ENCODE results near the gene INCENP.

INCENP gene

DNA sequence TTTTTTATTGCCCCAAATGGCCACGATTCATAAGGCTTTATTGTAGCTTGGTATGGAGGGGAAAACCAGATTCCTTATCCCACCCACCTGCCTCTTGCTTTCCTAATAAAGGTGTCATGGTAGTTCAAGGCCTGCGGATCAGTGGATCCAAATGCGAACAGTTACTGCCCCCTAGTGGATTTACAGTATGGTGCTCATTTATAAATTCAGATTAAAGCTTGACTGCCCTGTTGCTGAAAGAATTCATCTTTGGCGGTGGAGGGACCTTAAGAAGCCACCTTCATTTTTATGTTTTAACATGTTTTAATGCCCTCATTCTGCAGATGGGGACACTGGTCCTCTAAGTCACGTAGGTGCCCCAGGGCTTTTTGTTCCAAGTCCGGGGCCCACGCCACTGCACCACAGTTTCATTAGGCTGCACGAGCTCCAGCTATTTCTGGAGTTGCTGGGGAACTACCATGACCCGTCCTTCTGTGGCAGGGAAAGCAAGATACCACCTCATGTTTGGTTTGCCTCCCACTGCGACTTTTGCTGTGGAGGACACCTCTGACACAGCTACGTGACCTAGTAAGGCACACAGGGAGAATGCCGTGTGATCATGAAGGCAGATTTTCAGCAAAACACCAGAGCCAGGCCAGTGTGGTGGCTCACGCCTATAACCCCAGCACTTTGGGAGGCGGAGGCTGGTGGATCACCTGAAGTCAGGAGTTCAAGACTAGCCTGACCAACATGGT lies 15.6 kb upstream of the INCENP start:
- CTCF ChIA-PET = interaction anchor here (0.5 to 5.6 kb wide), 57 partner anchors 9 to 1204 kb away, joined by 3 to 108 read pairs (median 4); partner anchors contain the start of genes BEST1, FADS2, FEN1 and FTH1
- POLR2A ChIA-PET = interaction anchor here (0.7 kb wide), 1 partner anchor 273 kb away, joined by 4 read pairs; no protein-coding TSS in a partner anchor

DNA sequence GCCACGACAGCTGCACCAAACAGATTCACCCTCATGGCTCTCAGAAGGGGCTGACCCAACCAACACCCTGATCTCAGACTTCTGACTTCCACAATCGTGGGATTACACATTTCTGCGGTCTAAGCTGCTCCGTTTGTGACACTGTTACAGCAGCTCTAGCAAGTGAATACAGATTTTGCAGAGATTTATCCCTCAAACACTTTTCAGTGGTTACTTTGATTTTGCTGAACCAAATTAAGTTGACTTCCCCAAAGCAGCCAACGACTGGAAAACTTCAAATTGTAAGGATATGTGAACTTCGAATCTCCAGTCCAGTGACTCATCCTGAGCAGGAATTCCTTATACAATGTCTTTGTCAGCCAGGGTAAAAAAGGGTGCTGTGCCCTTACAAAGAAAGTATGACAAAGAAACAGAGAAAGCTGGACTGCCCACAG lies 14.8 kb upstream of the INCENP start:
- CTCF ChIA-PET = interaction anchor here (0.7 to 5.6 kb wide), 24 partner anchors 9 to 406 kb away, joined by 3 to 108 read pairs (median 9); partner anchors contain the start of genes BEST1 and FTH1
- H3K9me3 ChIP-seq (ENCODE audit: control insufficient read depth, insufficient read depth, low read depth, low read length) = no peaks in the 10 kb centered on the region
- POLR2A ChIA-PET = no interaction called here
- H3K36me3 ChIP-seq (ENCODE audit: control insufficient read depth in 2 of 2, insufficient read depth in 1 of 2, low read length in 2 of 2) = no peaks in the 10 kb centered on the region
- TF ChIP-seq ZSCAN16 (tag by site-specific recombination; IDR thresholded peaks at IDR 0.05) (no peak), YY1 (tag by site-specific recombination; IDR thresholded peaks at IDR 0.05) (no peak), ZNF571 (tag by site-specific recombination; IDR thresholded peaks at IDR 0.05) (no peak), GFI1B (tag by site-specific recombination; IDR thresholded peaks at IDR 0.05) (no peak)
- H3K4me3 ChIP-seq (ENCODE audit: low read depth, low read length) = no peak overlapping the region
- H3K27ac ChIP-seq (ENCODE audit: extremely low read depth, low read depth, low read length) = no peak overlapping the region
- no peaks in the 10 kb centered on the region for H3K4me1 ChIP-seq (ENCODE audit: control insufficient read depth, insufficient read depth, low read length)

More for the DNA sequence above, 15.6 kb upstream of the INCENP start:
- TF ChIP-seq ZNF624 (tag by site-specific recombination; IDR thresholded peaks at IDR 0.05) (no peak), ZNF324 (tag by site-specific recombination; IDR thresholded peaks at IDR 0.05) (no peak), IKZF3 (tag by site-specific recombination; IDR thresholded peaks at IDR 0.05) (0 out of 2 replicates have a peak, but pooled peaks have one; percentile 23), ZNF549 (tag by site-specific recombination; IDR thresholded peaks at IDR 0.05) (peak; percentile 85), SCRT2 (tag by site-specific recombination; IDR thresholded peaks at IDR 0.05) (peak; percentile 74), GLIS1 (tag by site-specific recombination; IDR thresholded peaks at IDR 0.05) (peak; percentile 57), ZNF654 (tag by site-specific recombination; IDR thresholded peaks at IDR 0.05; ENCODE audit: low read depth) (peak; percentile 90), ZFHX2 (tag by site-specific recombination; conservative IDR thresholded peaks at IDR 0.05) (0 out of 2 replicates have a peak, but pooled peaks have one; percentile 17)
- TF ChIP-seq, protein P1, sequence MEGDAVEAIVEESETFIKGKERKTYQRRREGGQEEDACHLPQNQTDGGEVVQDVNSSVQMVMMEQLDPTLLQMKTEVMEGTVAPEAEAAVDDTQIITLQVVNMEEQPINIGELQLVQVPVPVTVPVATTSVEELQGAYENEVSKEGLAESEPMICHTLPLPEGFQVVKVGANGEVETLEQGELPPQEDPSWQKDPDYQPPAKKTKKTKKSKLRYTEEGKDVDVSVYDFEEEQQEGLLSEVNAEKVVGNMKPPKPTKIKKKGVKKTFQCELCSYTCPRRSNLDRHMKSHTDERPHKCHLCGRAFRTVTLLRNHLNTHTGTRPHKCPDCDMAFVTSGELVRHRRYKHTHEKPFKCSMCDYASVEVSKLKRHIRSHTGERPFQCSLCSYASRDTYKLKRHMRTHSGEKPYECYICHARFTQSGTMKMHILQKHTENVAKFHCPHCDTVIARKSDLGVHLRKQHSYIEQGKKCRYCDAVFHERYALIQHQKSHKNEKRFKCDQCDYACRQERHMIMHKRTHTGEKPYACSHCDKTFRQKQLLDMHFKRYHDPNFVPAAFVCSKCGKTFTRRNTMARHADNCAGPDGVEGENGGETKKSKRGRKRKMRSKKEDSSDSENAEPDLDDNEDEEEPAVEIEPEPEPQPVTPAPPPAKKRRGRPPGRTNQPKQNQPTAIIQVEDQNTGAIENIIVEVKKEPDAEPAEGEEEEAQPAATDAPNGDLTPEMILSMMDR (tag by site-specific recombination; IDR thresholded peaks at IDR 0.05) = peak; percentile 27; the same call in 1 of the 2 replicates
- no peak overlapping the region for H3K27ac ChIP-seq (ENCODE audit: extremely low read depth, low read depth, low read length)
- no peak overlapping the region for H3K4me3 ChIP-seq (ENCODE audit: low read depth, low read length)
- H3K36me3 ChIP-seq (ENCODE audit: control insufficient read depth in 2 of 2, insufficient read depth in 1 of 2, low read length in 2 of 2) = no peaks in the 10 kb centered on the region
- no peaks in the 10 kb centered on the region for H3K9me3 ChIP-seq (ENCODE audit: control insufficient read depth, insufficient read depth, low read depth, low read length)
- no peaks in the 10 kb centered on the region for H3K4me1 ChIP-seq (ENCODE audit: control insufficient read depth, insufficient read depth, low read length)

DNA sequence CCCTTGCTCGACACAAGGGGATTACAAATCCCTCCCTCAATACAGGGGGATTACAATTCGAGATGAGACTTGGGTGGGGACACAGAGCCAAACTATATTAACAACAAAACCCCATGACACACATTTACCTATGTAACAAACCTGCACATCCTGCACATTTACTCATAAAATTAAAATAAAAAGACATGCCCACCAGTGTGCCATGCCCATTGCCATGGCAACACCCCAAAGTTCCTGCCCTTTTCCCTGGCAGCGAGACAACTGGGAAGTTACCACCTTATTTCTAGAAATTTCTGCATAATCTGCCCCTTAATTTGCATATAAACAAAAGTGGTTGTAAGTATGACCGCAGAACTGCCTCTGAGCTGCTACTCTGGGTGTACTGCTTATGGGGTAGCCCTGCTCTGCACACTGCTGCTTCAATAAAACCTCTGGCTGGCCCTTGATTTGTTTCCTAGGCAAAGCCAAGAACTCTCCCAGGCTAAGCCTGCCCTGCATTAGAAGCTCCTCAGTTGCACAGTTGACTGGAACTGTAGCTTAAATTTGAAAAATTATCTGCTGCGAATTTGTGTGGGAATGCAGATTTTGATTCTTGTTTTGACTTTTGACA lies 8.6 kb upstream of the INCENP start:
- ChIA-PET CTCF (interaction anchor here (0.6 to 1.5 kb wide), 4 partner anchors 9 to 242 kb away, joined by 3 to 5 read pairs (median 3); partner anchors contain the start of gene INCENP), POLR2A (no interaction called here)
- H3K27ac ChIP-seq (ENCODE audit: extremely low read depth, low read depth, low read length) = no peak overlapping the region
- H3K4me1 ChIP-seq (ENCODE audit: control insufficient read depth, insufficient read depth, low read length) = no peaks in the 10 kb centered on the region
- no peak overlapping the region for H3K4me3 ChIP-seq (ENCODE audit: low read depth, low read length)
- no peaks in the 10 kb centered on the region for H3K9me3 ChIP-seq (ENCODE audit: control insufficient read depth, insufficient read depth, low read depth, low read length)
- H3K36me3 ChIP-seq (ENCODE audit: control insufficient read depth in 2 of 2, insufficient read depth in 1 of 2, low read length in 2 of 2) = no peaks in the 10 kb centered on the region
- TF ChIP-seq ZNF221 (tag by site-specific recombination; IDR thresholded peaks at IDR 0.05; ENCODE audit: borderline replicate concordance) = no peak
- no peak for TF ChIP-seq PRDM1 (tag by site-specific recombination; IDR thresholded peaks at IDR 0.05)
- TF ChIP-seq, protein P2, sequence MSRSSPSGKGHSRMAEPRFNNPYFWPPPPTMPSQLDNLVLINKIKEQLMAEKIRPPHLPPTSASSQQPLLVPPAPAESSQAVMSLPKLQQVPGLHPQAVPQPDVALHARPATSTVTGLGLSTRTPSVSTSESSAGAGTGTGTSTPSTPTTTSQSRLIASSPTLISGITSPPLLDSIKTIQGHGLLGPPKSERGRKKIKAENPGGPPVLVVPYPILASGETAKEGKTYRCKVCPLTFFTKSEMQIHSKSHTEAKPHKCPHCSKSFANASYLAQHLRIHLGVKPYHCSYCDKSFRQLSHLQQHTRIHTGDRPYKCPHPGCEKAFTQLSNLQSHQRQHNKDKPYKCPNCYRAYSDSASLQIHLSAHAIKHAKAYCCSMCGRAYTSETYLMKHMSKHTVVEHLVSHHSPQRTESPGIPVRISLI (tag by site-specific recombination; IDR thresholded peaks at IDR 0.05) = no peak
- TF ChIP-seq, protein P3, sequence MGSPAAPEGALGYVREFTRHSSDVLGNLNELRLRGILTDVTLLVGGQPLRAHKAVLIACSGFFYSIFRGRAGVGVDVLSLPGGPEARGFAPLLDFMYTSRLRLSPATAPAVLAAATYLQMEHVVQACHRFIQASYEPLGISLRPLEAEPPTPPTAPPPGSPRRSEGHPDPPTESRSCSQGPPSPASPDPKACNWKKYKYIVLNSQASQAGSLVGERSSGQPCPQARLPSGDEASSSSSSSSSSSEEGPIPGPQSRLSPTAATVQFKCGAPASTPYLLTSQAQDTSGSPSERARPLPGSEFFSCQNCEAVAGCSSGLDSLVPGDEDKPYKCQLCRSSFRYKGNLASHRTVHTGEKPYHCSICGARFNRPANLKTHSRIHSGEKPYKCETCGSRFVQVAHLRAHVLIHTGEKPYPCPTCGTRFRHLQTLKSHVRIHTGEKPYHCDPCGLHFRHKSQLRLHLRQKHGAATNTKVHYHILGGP (tag by site-specific recombination; IDR thresholded peaks at IDR 0.05) = no peak
- no peak for TF ChIP-seq SCRT1 (tag by site-specific recombination; IDR thresholded peaks at IDR 0.05; ENCODE audit: borderline replicate concordance)
- TF ChIP-seq ZNF157 (tag by site-specific recombination; IDR thresholded peaks at IDR 0.05) = no peak
- TF ChIP-seq ZNF549 (tag by site-specific recombination; IDR thresholded peaks at IDR 0.05) = no peak
- TF ChIP-seq, protein P4, sequence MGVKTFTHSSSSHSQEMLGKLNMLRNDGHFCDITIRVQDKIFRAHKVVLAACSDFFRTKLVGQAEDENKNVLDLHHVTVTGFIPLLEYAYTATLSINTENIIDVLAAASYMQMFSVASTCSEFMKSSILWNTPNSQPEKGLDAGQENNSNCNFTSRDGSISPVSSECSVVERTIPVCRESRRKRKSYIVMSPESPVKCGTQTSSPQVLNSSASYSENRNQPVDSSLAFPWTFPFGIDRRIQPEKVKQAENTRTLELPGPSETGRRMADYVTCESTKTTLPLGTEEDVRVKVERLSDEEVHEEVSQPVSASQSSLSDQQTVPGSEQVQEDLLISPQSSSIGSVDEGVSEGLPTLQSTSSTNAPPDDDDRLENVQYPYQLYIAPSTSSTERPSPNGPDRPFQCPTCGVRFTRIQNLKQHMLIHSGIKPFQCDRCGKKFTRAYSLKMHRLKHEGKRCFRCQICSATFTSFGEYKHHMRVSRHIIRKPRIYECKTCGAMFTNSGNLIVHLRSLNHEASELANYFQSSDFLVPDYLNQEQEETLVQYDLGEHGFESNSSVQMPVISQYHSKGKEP (tag by site-specific recombination; IDR thresholded peaks at IDR 0.05) = no peak
- TF ChIP-seq ZNF792 (tag by site-specific recombination; IDR thresholded peaks at IDR 0.05) = no peak
- TF ChIP-seq ZSCAN30 (tag by site-specific recombination; IDR thresholded peaks at IDR 0.05) = no peak
- no peak for TF ChIP-seq ZBTB1 (tag by site-specific recombination; IDR thresholded peaks at IDR 0.05)
- TF ChIP-seq ZNF785 (tag by site-specific recombination; IDR thresholded peaks at IDR 0.05) = no peak
- TF ChIP-seq ZNF311 (tag by site-specific recombination; IDR thresholded peaks at IDR 0.05; ENCODE audit: borderline replicate concordance) = no peak
